ENCODE data around the gene SMARCD2.
"Not testable (repeated sequence)": the region's sequence is repeated elsewhere in the genome, so short reads cannot be mapped to it uniquely, and the experiment has no call there.

The SMARCD2 gene

DNA sequence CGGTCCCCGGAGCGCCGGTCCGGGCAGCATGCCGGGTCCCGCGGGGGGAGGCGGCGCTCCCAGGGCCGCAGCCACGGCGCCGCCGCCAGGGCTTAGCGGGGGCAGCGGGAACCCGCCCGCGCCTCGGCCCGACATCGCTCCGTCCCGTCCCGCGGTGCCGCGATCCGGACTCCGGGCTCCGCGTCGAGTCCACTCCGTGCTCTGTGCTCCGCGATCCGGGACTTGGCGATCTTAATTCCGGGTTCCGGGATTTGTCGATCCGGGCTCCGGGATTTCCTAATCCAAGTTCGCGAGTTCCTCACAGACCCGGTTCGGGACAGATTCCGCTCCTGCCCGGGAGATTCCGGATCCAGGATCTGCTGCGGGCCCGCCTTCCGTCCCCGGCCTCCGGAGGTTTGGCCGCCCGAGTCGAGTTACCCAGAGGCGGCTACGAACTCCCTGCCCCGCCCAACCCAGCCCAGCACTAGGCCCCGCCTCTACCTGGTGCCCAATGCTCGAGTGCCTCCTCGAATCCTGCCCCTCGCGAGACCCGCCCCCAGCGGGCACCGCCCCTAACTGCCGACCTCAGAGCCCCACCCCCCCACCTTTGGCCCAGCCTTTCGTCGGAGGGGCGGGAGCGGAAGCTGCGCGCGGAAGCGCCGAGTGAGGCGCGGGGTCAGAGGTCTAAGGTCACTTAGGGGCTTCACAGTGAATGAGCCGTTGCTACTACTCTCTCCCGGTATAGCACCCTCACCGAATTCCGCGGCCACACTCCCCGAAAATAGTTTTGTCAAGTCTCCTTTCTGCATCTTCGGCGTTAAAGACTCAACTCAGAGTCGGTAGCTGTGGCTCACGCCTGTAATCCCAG lies at the start of gene SMARCD2:
Gene SMARCD2 (minus strand): TSS at position 146 of the 847 bp plus-strand sequence. CDS start 11 bp downstream, at position 135.
- DNase-seq = peak; percentile 94

DNA sequence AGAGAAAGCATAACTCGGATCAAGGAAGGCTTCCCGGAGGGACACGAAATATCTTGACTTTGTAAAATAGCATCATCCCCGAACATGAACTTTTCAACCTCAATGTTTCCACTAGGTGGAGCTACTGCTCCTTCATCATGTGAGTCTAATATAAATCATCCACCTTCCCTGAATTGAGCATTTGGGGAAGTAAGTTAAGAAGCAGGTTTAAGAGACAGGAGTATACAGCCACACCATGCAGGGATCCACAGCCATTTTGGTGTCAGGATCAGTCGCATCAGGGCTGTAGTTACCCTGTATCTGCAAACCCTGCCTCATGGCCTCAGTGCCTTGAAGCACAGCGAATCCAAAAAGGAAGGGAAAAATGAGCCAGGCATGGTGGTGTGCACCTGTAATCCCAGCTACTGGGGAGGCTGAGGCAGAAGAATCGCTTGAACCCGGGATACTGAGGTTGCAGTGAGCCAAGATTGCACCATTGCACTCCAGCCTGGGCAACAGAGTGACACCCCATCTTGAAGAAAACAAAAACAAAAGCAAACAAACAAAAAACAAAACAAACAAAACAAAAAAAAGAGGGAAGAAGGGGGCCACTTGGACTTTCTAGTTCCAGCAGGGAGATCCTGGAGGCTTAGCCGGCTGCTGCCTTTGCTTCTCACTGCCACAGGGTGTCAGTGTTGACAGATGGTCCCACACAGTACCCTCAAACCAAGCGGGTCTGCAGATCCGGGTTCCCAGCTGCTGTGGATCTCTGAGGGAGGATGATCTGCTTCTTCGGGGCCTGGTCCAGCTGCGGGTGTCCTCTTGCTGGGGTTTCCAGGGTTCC lies 46.8 kb upstream of the SMARCD2 start:
- not testable (repeated sequence) for DNase-seq

DNA sequence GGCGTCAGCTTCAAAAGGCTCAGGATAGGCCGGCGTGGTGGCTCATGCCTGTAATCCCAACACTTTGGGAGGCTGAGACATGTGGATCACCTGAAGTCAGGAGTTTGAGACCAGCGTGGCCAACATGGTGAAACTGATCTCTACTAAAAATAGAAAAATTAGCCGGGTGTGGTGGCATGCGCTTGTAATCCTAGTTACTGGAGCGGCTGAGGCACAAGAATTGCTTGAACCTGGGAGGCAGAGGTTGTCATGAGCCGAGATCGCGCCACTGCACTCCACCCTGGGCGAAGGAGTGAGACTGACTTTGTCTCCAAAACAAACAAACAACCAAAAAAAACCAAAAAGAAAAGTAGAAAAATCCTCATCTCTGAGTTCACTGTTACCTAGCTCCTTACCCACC lies 42.6 kb upstream of the SMARCD2 start:
- not testable (repeated sequence) for DNase-seq

DNA sequence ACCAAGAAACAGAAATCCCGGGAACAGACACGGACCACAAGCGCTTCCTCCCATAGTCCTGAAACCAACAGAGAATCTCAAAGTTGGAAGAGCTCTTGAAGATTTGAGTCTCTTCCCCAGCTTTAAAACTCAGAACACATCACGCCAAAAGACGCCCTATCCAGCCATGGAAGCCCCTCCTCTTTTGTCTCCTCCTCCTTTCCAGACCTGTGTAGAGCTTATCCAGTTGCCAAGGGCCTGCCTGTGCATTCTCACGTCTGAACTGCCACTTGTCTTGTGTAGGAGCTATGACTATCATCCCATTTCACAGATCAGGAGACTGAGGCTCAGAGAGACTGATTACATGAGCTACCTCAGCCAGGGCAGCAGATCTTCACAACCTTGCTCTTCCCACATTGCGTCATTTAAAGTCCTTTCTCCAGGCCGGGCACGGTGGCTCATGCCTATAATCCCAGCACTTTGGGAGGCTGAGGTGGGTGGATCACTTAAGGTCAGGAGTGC lies 40.2 kb upstream of the SMARCD2 start:
- DNase-seq = not testable (repeated sequence)

DNA sequence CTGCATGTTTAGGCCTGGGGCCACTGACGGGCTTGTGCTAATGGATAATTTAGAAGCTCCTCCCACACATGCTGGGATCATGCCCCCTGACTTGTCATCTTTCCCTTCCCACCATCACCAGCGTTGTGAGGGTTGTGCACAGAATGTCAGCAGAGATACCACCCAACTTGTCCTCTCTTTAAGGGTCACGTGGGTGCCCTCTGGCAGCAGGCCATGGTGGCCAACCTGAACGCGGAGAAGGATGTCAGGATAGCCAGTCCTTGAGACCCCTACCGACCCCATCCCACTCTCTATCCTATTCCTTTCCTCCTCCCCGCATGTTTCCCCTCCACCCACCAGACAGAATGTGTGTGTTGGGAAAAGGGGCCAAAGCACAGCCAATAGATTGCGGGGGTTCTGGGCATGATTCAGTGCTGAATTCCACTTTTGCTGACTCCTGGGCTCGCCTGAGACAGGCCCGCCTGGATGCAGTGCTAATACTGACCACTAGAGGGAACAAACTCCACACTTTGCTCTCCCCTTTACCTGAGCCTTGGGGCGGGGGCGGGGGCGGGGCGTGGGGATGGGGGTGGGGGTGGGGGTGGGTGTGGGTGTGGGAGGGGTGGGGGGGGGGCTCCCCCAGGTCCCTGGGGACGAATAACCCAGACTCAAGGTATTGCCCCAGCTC lies 39.6 kb upstream of the SMARCD2 start, which contains the start of gene GH2:
Gene GH2 (minus strand): TSS at position 10 of the 667 bp plus-strand sequence. CDS start 143 bp downstream, outside the sequence.
- no peak for DNase-seq

DNA sequence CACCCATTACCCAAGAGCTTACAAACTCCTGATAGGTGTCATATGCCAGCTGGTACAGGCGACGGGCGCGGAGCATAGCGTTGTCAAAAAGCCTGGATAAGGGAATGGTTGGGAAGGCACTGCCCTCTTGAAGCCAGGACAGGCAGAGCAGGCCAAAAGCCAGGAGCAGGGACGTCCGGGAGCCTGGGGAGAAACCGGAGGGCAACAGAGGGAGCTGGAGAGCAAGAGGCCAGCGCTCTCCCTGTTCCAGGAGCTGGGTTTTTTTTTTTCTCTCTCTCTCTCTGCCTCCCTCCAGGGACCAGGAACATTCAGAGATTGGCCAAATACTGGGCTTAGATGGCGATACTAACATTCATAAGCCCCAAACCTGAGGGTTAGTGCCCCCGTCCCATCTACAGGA lies 38.9 kb upstream of the SMARCD2 start:
- DNase-seq = not testable (repeated sequence)

DNA sequence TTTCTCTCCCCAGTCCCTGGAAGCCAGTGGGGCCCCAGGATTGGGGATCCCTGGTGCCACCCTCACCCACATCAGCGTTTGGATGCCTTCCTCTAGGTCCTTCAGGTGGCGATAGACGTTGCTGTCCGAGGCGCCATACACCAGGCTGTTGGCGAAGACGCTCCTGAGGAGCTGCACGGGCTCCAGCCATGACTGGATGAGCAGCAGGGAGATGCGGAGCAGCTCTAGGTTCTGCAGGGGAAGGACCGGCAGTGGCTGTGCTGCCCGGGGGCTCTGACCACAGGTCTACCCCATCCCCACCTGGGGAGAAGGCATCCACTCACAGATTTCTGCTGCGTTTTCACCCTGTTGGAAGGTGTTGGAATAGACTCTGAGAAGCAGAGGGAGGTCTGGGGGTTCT lies 38.2 kb upstream of the SMARCD2 start:
- no peak for DNase-seq

DNA sequence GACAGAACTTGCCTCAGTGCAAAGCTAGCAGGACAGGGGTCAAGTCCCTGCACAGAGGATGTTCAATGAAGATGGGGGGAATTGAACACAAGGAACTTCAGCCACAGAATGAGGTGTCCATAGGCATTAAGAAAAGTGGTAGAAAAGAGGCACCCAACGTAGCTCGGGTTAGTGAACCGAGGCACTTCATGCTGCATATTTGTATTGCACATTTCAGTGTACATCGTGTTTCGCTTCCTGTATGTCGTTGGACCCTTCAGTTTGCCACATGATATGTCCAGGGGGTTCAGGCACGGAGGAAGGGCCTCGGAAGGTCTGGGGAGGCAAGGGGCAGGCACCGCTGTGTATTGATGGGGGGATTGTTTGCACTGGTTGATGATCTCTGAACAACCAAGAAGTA lies 35.9 kb upstream of the SMARCD2 start:
- not testable (repeated sequence) for DNase-seq

DNA sequence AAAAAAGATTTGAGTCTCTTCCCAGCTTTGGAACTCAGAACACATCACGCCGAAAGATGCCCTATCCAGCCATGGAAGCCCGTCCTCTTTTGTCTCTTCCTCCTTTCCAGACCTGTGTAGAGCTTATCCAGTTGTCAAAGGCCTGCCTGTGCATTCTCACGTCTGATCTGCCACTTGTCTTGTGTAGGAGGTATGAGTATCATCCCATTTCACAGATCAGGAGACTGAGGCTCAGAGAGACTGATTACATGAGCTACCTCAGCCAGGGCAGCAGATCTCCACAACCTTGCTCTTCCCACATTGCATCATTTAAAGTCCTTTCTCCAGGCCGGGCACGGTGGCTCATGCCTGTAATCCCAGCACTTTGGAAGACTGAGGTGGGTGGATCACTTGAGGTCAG lies 32.2 kb upstream of the SMARCD2 start:
- DNase-seq = not testable (repeated sequence)

DNA sequence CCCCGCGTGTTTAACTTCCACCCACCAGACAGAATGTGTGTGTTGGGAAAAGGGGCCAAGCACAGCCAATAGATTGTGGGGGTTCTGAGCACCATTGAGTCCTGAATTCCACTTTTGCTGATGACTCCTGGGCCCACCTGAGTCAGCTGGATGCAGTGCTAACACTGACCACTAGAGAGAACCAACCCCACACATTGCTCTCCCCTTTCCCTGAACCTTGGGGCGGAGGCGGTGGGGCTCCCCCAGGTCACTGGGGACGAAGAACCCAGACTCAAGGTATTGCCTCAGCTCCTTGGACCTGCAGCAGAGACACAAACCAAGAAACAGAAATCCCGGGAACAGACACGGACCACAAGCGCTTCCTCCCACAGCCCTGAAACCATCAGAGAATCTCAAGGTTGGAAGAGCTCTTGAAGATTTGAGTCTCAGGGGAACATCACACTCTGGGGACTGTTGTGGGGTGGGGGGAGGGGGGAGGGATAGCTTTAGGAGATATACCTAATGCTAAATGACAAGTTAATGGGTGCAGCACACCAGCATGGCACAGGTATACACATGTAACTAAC lies 31.7 kb upstream of the SMARCD2 start:
- DNase-seq = not testable (repeated sequence)

DNA sequence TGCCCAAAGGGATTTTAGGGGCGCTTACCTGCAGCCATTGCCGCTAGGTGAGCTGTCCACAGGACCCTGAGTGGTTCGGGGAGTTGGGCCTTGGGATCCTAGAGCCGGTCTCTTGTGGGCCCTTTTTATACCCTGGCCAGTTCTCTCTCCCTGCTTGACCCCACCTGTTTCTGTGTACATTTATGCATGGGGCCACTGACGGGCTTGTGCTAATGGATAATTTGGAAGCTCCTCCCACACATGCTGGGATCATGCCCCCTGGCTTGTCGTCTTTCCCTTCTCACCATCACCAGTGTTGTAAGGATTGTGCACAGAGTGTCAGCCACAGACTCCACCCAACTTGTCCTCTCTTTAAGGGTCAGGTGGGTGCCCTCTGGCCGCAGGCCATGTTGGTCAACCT lies 31.1 kb upstream of the SMARCD2 start, which contains the start of gene CSH2:
Gene CSH2 (minus strand): TSS at position 101 of the 400 bp plus-strand sequence. CDS start 63 bp downstream, at position 38.
- DNase-seq = not testable (repeated sequence)

DNA sequence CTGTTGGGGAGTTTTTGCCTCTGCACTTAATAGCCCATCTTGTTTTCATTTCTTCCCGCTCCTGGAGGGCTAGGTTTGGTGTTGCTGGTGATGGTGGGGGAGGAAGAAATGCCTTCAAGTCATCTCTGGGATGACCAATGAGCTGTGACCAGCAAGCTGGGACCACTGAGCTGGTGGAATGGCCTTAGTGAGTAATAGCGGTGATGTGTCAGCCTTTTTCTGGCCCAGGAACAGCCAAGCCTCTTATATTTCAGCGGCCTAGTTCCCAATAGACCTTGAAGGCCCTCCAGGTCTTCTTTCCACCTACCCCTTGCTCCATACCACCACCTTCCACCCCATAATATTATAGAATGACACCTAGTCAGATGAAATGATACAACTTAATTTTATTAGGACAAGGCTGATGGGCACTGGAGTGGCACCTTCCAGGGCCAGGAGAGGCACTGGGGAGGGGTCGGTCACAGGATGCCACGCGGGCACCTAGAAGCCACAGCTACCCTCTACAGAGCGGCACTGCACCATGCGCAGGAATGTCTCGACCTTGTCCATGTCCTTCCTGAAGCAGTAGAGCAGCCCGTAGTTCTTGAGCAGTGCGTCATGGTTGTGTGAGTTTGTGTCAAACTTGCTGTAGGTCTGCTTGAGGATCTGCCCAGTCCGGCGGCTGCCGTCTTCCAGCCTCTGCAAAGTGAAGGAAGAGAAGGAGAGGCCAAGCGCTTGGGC lies 29.3 kb upstream of the SMARCD2 start:
- not testable (repeated sequence) for DNase-seq

DNA sequence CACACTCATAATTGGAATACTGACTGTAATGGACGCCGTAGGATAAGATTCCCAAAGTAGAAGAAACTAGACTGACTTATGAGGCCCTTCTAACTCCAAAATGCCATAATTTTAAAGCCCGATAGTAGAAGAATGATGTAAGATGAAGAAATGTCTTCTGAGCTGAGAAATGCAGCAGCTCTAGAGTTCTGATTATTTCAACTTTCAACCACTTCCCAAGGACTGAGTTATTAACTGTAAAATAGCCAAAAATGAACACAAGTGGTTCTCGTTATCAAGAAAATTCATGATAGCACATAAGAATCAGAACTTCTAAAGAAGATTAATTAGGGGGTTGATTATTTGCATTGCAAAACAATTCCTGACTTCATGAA lies 27.8 kb upstream of the SMARCD2 start:
- not testable (repeated sequence) for DNase-seq

DNA sequence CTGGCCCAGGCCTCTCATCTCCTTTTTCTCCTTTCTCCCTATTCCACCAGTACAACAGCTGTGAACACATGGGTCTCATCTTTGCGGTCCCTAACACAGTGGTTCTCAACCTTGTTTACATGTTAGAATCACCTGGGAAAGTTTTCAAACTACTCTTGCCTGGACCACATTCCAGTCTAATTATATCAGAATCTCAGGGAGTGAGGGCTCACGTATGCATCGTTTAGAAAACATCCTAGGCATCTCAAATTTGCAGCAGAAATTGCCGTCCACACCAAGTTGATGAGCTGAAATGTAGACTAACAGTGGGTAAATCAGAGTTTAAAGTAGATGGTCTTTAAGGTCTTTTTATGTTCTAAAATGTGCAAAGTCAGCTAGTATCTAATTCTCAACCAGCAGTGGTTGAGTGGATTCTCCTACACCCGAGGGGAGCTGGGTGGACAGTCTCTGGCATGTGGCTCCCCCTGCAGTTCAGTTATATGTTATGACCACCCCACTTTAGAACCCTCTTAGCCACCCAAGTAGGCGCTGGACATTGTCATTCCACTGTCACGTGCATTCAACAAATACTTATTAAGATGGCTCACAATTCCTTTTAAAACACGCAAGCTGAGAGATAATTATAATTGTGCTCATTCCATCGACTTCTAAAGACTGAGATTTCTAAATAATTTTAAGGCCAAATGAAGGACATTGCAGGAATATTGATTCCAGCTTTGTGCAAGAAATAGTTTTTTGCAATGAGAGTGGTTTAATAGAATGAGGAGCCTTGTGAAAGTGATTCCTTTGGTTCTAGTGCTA lies 27.2 kb upstream of the SMARCD2 start:
- DNase-seq = not testable (repeated sequence)

DNA sequence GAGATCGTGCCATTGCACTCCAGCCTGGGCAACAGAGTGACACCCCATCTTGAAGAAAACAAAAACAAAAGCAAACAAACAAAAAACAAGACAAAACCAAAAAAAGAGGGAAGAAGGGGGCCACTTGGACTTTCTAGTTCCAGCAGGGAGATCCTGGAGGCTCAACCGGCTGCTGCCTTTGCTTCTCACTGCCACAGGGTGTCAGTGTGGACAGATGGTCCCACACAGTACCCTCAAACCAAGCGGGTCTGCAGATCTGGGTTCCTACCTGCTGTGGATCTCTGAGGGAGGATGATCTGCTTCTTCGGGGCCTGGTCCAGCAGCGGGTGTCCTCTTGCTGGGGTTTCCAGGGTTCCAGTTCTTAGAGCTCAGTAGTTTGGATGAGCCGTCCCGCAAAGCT lies 24.1 kb upstream of the SMARCD2 start:
- DNase-seq = not testable (repeated sequence)

DNA sequence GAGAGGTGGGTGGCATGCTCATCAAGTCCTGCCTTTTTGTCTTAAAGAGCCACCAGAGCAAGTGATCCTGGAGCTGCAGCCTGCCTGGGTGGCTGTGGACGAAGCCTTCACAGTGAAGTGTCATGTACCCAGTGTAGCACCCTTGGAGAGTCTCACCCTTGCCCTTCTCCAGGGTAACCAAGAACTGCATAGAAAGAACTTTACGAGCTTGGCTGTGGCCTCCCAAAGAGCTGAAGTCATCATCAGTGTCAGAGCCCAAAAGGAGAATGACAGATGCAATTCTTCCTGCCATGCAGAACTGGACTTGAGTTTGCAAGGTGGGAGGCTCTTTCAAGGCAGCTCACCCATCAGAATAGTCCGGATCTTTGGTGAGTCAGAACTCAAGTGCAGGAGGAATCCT lies 16.8 kb upstream of the SMARCD2 start:
- DNase-seq = no peak

DNA sequence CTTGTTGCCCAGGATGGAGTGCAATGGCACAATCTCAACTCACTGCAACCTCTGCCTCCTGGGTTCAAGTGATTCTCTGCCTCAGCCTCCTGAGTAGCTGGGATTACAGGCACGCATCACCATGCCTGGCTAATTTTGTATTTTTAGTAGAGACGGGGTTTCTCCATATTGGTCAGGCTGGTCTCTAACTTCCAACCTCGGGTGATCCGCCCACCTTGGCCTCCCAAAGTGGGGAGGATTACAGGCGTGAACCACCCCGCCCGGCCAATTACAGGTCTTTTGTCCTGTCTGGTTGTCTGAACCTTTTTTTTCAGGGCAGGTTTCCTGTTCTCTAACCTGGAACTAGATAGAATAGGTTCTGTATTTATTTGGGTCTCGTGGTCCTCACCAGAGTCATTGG lies 13.9 kb upstream of the SMARCD2 start:
- not testable (repeated sequence) for DNase-seq

DNA sequence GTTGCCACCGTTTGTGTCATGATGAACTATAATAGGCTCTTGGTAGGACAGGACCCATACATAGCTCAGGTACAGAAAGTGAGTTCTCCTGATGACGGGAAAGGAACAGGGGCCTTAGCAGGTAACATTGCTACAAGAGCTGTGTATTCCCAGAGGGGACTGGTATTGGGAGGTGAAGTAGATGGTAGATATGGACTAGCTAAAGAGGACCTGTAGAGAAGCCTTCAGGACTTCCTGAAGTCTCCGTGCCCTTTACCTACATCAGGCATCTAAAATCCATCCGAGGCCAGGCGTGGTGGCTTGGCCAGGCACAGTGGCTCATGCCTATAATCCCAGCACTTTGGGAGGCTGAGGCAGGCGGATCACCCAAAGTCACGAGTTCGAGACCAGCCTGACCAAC lies 12.7 kb upstream of the SMARCD2 start:
- DNase-seq = no peak

DNA sequence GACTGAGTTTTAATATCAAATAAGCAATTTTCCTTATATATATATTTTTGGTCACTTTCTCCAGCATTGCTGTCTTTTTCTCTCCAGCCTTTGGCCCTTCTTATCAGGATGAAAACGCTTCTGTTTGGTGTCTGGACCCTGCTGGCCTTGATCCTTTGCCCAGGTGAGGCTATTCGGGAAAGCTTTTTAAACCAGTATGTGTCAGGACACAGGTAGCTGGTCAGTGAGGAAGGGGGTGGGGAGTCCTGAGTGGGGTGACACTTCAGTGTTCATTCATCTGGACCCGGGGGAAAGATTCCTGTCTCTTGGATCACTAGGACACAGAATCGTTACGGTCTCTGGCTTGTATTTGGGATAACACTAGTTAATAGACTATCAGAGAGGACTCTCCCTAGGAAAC lies 12.2 kb upstream of the SMARCD2 start:
- no peak for DNase-seq

DNA sequence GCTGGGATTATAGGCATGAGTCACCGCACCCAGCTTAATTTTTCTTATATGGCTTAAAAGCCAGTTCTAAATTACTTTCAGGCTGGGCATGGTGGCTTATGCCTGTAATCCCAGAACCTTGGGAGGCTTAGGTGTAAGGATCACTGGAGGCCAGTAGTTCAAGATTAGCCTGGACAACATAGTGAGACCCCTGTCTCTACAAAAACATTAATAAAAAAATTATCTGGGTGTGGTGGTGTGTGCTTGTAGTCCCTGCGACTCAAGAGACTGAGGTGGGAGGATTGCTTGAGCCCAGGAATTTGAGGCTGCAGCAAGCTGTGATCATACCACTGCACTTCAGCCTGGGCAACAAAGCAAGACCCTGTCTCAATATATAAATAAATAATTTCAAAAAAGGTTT lies 10.8 kb upstream of the SMARCD2 start:
- DNase-seq = no peak

DNA sequence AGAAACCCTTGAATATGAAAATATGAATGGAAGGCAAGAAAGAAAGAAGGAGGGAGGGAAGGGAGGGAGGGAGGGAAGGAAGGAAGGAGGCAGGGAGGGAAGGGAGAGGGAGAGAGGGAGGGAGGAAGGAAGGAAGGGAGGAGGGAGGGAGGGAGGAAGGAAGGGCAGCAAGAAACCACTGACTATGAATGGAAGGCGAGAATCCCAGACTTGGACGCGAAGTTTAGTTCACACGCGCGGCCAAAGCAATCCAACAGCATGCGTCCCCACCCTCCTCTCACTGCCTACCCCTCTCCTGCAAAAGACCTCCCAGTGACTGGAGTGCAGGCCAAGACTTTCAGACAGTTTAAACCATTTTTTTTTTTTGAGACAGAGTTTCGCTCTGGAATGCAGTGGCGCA lies 7.9 kb upstream of the SMARCD2 start:
- no peak for DNase-seq

Measured in NCI-H748 treated with DMSO at 0.1 percent for 48 hours (cell line).